H9 (cell line): ENCODE measurements around the gene ANXA4. TPM values are rescaled to one million over a fixed set of nuclear protein-coding genes. Genes with fewer than 3 reads are reported as not detected.

Experiments used
- DNase-seq: peaks from one replicate; pipeline ENCODE4 v3.0.0-alpha.2; 2017
- H2AFZ ChIP-seq: one replicate; pipeline ENCODE4 v1.6.1; 2013; ENCODE audit warnings: mild to moderate bottlenecking, low read length, control low read depth, moderate library complexity
- H2AK5ac ChIP-seq: 2 replicates; pipeline ENCODE4 v1.6.1; 2013; ENCODE audit warnings: low read length, control low read depth, mixed read lengths; ENCODE audit not compliant: insufficient read length
- H2BK120ac ChIP-seq: one replicate; pipeline ENCODE4 v1.6.1; 2013; ENCODE audit warnings: low read depth, mild to moderate bottlenecking, low read length, control low read depth, inconsistent platforms; ENCODE audit not compliant: poor library complexity, severe bottlenecking
- H2BK12ac ChIP-seq: 2 replicates; pipeline ENCODE4 v1.6.1; 2013; ENCODE audit warnings: low read length, control low read depth, mixed read lengths, low read depth; ENCODE audit not compliant: insufficient read length
- H2BK15ac ChIP-seq: 2 replicates; pipeline ENCODE4 v1.6.1; 2013; ENCODE audit warnings: low read depth, low read length, control low read depth
- H2BK20ac ChIP-seq: one replicate; pipeline ENCODE4 v1.6.1; 2013; ENCODE audit warnings: low read depth, mild to moderate bottlenecking, low read length, control low read depth, inconsistent platforms; ENCODE audit not compliant: poor library complexity, severe bottlenecking
- H2BK5ac ChIP-seq: 2 replicates; pipeline ENCODE4 v1.6.1; 2013; ENCODE audit warnings: low read length, control low read depth, mixed read lengths; ENCODE audit not compliant: insufficient read length
- H3K14ac ChIP-seq: 2 replicates; pipeline ENCODE4 v1.6.1; 2013; ENCODE audit warnings: low read length, control low read depth; ENCODE audit not compliant: insufficient read depth
- H3K18ac ChIP-seq: 2 replicates; pipeline ENCODE4 v1.6.1; 2013; ENCODE audit warnings: low read depth, mild to moderate bottlenecking, mixed read lengths, low read length, control low read depth; ENCODE audit not compliant: insufficient read length
- H3K23ac ChIP-seq: 2 replicates; pipeline ENCODE4 v1.6.1; 2013; ENCODE audit warnings: low read length, control low read depth, mixed read lengths, low read depth; ENCODE audit not compliant: insufficient read length
- H3K23me2 ChIP-seq: 2 replicates; pipeline ENCODE4 v1.6.1; 2013; ENCODE audit warnings: low read depth, mild to moderate bottlenecking, mixed read lengths, low read length, control low read depth; ENCODE audit not compliant: insufficient read length, poor library complexity, severe bottlenecking
- H3K27ac ChIP-seq: 2 replicates; pipeline ENCODE4 v1.5.1; 2013; ENCODE audit warnings: low read length, control low read depth, mixed read lengths, low read depth; ENCODE audit not compliant: insufficient read length
- H3K27me3 ChIP-seq: 2 replicates; pipeline ENCODE4 v1.6.1; 2013; ENCODE audit warnings: low read length, control low read depth, inconsistent platforms; ENCODE audit not compliant: insufficient read depth
- H3K4ac ChIP-seq: 2 replicates; pipeline ENCODE4 v1.6.1; 2013; ENCODE audit warnings: low read depth, mild to moderate bottlenecking, control low read depth, inconsistent platforms, low read length, moderate library complexity
- H3K4me1 ChIP-seq: 2 replicates; pipeline ENCODE4 v1.6.1; 2013; ENCODE audit warnings: low read length, control low read depth, inconsistent platforms; ENCODE audit not compliant: insufficient read depth
- H3K4me2 ChIP-seq: 2 replicates; pipeline ENCODE4 v1.6.1; 2013; ENCODE audit warnings: low read length, control low read depth, mixed read lengths; ENCODE audit not compliant: insufficient read length, insufficient read depth
- H3K56ac ChIP-seq: 2 replicates; pipeline ENCODE4 v1.6.1; 2013; ENCODE audit warnings: low read depth, mild to moderate bottlenecking, mixed read lengths, low read length, control low read depth; ENCODE audit not compliant: insufficient read length
- H3K79me1 ChIP-seq: 2 replicates; pipeline ENCODE4 v1.6.1; 2013; ENCODE audit warnings: low read depth, mild to moderate bottlenecking, moderate library complexity, low read length, control low read depth, inconsistent platforms; ENCODE audit not compliant: insufficient read depth, poor library complexity, severe bottlenecking
- H3K79me2 ChIP-seq: 2 replicates; pipeline ENCODE4 v1.6.1; 2013; ENCODE audit warnings: low read length, control low read depth, inconsistent platforms; ENCODE audit not compliant: insufficient read depth
- H3K9ac ChIP-seq: 2 replicates; pipeline ENCODE4 v1.6.1; 2013; ENCODE audit warnings: low read length, control low read depth, mixed read lengths; ENCODE audit not compliant: insufficient read length; ENCODE audit errors: extremely low read depth
- H3K9me3 ChIP-seq: one replicate; pipeline ENCODE4 v1.6.1; 2013; ENCODE audit warnings: low read depth, low read length, inconsistent platforms; ENCODE audit not compliant: control insufficient read depth
- H3T11ph ChIP-seq: one replicate; pipeline ENCODE4 v1.6.1; 2013; ENCODE audit warnings: mild to moderate bottlenecking, low read length, control low read depth, inconsistent platforms
- H4K20me1 ChIP-seq: one replicate; pipeline ENCODE4 v1.6.1; 2013; ENCODE audit not compliant: control insufficient read depth, insufficient read length, insufficient read depth
- H4K5ac ChIP-seq: 2 replicates; pipeline ENCODE4 v1.6.1; 2013; ENCODE audit warnings: low read depth, mild to moderate bottlenecking, mixed read lengths, low read length, control low read depth; ENCODE audit not compliant: insufficient read length
- H4K8ac ChIP-seq: replicated peaks from 2 replicates; pipeline ENCODE4 v1.6.1; 2013; ENCODE audit warnings: low read length, control low read depth, mixed read lengths, low read depth; ENCODE audit not compliant: insufficient read length
- H4K91ac ChIP-seq: 2 replicates; pipeline ENCODE4 v1.6.1; 2013; ENCODE audit warnings: low read depth, mild to moderate bottlenecking, moderate library complexity, mixed read lengths, low read length, control low read depth; ENCODE audit not compliant: insufficient read length
- H3K27ac Mint-ChIP-seq, 3 experiments: 2 replicates in 2 of 3; 3 replicates in 1 of 3; pipeline ENCODE4 v1.8.0; 2020 to 2021; ENCODE audit warnings: mixed read lengths in 3 of 3, mild to moderate bottlenecking in 1 of 3, moderate library complexity in 1 of 3
- H3K27me3 Mint-ChIP-seq: 2 replicates; pipeline ENCODE4 v1.8.0; 2021; ENCODE audit warnings: low read depth, mild to moderate bottlenecking, moderate library complexity, mixed read lengths
- H3K36me3 Mint-ChIP-seq, 3 experiments: 2 replicates in 2 of 3; 3 replicates in 1 of 3; pipeline ENCODE4 v1.8.0; 2020 to 2021; ENCODE audit warnings: low read depth in 3 of 3, mixed read lengths in 3 of 3; ENCODE audit not compliant: insufficient read depth in 1 of 3
- H3K4me1 Mint-ChIP-seq, 2 experiments: 2 replicates each; pipeline ENCODE4 v1.8.0; 2020; ENCODE audit warnings: mixed read lengths in 2 of 2
- H3K4me3 Mint-ChIP-seq, 2 experiments: 2 replicates in 1 of 2; 3 replicates in 1 of 2; pipeline ENCODE4 v1.8.0; 2020 to 2021; ENCODE audit warnings: mild to moderate bottlenecking in 2 of 2, mixed read lengths in 2 of 2, moderate library complexity in 1 of 2
- H3K9me3 Mint-ChIP-seq, 2 experiments: 2 replicates in 1 of 2; 3 replicates in 1 of 2; pipeline ENCODE4 v1.8.0; 2020; ENCODE audit warnings: mild to moderate bottlenecking in 2 of 2, mixed read lengths in 2 of 2, moderate library complexity in 1 of 2
- CTCF ChIP-seq: fragments of 200-600 bp; sonication (generic); conservative IDR thresholded peaks from 3 replicates; pipeline ENCODE4 v1.8.0; 2021; ENCODE audit warnings: antibody characterized with exemption, mild to moderate bottlenecking
- WGBS: extraction: QIAGEN DNeasy Blood & Tissue Kit; methylation state at CpG from one replicate; pipeline ENCODE4 v1.1.7; 2013; ENCODE audit warnings: missing lambda C conversion rate, low lambda C conversion rate, mixed read lengths; ENCODE audit not compliant: insufficient read length; ENCODE audit errors: extremely low coverage; 5-methylcytosine and 5-hydroxymethylcytosine counted together
- total RNA-seq: library from RNA; stranded (reverse); gene quantifications from 2 replicates; pipeline ENCODE4 v1.2.1, GENCODE V29; 2021

ANXA4 gene
- total RNA-seq, 1 experiment from 2014 or later, result 14.4 TPM

- Histone ChIP-seq H4K20me1 (no peaks in the 10 kb centered on the region), H2AFZ (no peak overlapping the region), H3K4me1 (peaks cover 4% of the 10 kb centered on the region; the same call in 1 of the 2 replicates), H3K23ac (no peak overlapping the region), H3K79me1 (no peaks in the 10 kb centered on the region), H3K4me2 (no peak overlapping the region), H4K5ac (no peak overlapping the region), H2BK5ac (no peak overlapping the region), H3K27ac (no peak overlapping the region), H2BK12ac (no peak overlapping the region), H4K8ac (no peak overlapping the region), H3K14ac (no peak overlapping the region), H2BK15ac (no peak overlapping the region), H4K91ac (no peak overlapping the region), H3K79me2 (no peaks in the 10 kb centered on the region), H2BK20ac (no peak overlapping the region), H3K9ac (no peak overlapping the region), H3K9me3 (no peaks in the 10 kb centered on the region), H2AK5ac (no peak overlapping the region), H3T11ph (no peak overlapping the region), H3K23me2 (no peaks in the 10 kb centered on the region), H3K27me3 (no peaks in the 10 kb centered on the region), H3K56ac (no peak overlapping the region), H3K18ac (no peak overlapping the region), H2BK120ac (no peak overlapping the region), H3K4ac (no peak overlapping the region)
- DNase-seq, result no peak
- H3K27ac Mint-ChIP-seq, result no peak overlapping the region
- no CpG with 5 or more reads among the region's 1 CpG for WGBS
- no peak for TF ChIP-seq CTCF
- peaks cover 17 to 42% of the 10 kb centered on the region in 2 experiments for H3K4me1 Mint-ChIP-seq
- H3K9me3 Mint-ChIP-seq, result peaks cover 4 to 6% of the 10 kb centered on the region in 2 experiments
- H3K27me3 Mint-ChIP-seq, result no peaks in the 10 kb centered on the region
- no peak overlapping the region for H3K4me3 Mint-ChIP-seq
- H3K36me3 Mint-ChIP-seq, result peaks cover 0 to 5% (median 2%) of the 10 kb centered on the region in 3 experiments; a peak in 4 of 7 replicates
Observed at GRCh38 chr2:69771461-69771860, 29.5 kb downstream of the ANXA4 start.
